ENCODE measurements around the gene TXNIP.
"Not testable (repeated sequence)": the region's sequence is repeated elsewhere in the genome, so short reads cannot be mapped to it uniquely, and the experiment has no call there.

TXNIP gene, protein sequence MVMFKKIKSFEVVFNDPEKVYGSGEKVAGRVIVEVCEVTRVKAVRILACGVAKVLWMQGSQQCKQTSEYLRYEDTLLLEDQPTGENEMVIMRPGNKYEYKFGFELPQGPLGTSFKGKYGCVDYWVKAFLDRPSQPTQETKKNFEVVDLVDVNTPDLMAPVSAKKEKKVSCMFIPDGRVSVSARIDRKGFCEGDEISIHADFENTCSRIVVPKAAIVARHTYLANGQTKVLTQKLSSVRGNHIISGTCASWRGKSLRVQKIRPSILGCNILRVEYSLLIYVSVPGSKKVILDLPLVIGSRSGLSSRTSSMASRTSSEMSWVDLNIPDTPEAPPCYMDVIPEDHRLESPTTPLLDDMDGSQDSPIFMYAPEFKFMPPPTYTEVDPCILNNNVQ

DNA sequence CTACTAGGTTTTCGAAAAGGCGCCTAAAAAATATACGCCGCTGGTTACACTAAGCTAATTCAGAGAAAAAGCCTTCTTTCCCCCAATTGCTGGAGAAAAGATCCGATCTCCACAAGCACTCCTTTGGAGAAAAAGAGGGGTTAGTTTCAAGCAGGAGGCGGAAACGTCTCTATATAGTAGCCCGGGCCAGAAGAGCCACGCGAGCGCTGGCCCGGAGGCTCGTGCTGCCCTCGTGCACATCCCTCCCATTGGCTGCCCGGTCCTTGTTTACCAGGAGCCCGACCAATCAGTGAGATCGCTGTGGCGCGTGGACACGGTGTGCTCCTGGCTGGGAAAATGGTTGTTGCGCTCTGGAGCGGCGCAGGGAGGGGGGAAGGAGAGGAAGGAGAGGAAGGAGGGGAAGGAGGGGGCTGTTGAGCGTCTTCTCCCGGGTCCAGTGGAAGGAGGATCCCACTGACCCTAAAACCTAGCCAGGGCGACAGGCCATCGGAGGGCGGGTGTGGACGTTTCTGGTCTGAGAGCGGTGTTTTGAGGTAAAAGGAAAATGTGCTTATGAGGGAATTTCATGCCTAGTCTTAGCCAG is at the start of gene TXNIP:
Gene TXNIP (minus strand): TSS at position 147 of the 583 bp plus-strand sequence. CDS start 313 bp downstream, outside the sequence.
- DNase-seq = peak; percentile 89

DNA sequence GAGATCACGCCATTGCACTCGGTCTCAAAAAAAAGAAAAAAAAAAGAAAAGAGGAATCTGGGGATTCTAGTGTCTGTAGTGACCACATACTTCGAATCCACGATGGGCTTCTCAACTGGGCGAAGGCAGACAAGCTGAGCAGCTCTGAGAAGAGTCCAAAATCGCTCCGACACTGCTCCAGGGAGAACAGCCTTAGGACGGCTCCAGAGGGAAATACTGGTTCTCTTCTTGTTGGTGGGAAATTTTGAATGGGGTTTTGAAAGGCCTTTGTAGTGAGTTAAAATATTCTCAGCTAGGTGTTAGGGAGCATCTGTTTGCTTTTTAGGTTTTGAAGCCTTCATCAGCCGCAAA is 43.4 kb upstream of the TXNIP start:
- no peak for DNase-seq

DNA sequence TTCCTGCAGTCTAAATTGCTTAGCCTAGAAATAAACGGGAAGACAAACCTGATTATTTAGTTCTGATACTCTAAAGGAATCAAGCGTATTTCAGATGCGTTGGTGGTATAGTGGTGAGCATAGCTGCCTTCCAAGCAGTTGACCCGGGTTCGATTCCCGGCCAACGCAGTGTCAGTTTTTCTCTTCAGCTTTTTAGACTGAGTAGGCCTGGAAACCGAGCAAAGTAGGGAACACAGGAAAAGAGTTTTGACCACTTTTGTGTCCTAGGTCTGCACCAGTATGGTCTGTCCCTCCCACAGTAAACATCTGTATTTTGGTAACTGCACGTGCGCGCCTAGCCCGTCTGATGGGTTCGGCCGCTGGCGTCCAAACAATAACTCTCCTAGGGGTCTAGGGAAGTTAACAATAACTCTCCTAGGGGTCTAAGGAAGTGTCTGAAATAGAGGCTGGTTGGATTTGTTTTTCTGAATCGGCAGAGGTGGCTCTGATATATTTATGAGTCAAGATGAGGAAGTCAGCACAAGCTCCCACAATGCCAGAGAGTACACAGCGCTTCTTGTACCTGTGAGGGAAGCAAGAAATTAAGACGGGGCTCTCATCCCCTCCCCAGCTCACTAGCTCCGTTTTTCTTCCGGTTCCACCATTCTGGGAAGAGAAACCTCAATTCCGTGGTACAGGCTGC is 40.7 kb upstream of the TXNIP start:
- peak; percentile 74 for DNase-seq

DNA sequence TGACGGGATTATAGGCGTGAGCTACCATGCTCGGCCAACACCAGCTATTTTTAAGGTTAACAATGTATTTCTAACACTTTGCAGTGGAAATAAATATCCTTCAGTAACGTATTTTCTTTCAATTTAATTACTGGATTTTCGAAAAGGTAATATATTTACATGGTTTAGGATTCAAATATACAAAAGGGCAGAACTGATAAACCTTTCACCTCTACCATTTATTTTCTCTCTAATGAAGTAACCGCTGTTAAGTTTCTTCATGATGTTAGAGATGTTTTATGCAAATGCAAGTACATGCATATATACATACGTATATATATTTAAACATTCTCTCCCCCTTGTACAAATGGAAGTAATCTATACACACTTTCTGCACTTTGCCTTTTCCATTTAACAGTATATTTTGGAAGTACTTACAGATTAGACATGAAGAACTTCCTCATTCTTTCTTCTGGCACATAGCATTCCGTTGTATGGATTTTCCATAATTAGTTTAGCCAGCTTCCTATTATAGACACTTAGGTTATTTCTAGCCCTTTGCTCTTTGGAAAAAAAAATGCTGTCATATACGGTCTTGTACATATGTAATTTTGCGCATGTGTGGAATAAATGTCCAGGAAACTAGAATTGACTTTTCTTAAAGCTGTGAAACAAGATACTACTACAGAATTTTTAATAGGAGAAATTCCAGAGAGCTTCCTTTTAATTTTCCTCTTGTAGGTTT is 40.0 kb upstream of the TXNIP start:
- DNase-seq = no peak

DNA sequence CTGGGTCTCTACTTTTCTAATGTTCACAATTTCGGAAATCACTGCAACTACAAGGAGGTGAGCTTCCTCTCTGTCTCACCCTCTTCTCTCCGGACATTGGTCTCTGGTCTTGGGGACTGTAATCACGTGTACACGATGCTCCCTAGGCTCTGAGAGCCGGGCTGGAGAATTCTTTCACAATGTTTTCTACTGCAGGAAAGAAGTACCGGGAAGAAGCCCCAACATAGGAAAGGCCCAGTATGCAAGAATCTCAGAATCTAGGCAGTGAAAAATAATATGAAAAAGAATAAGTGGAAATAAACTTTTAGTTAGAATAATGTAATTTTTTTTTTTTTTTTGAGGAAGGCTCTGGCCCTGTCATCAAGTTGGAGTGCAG is 38.7 kb upstream of the TXNIP start:
- no peak for DNase-seq

DNA sequence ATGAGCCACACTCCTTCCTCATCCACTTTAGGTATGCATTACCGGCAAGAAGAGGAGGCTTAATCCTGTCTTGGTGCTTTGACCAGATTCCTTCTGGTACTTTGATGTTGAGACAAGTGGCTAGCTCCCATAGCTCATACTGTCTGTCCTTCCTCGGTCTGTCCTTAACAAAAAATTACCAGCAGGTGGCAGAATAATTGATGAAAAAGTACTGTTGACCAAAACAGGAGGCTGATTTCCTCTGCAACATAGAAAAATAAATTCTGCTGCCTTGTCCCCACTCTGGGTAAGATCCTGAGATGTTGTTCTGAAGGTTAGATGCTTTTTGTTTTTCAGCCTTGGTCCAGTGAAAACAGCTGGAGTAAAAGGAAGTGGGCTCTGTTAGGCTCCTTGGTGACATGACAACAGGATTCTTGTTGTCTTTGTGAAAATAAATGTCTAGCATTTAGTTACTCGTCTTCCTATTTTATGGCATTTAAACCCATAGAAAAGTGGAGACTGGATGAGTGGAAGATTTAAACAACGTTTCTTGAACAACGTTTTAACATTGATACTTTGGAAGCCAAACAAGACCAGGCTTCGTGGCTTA is 36.3 kb upstream of the TXNIP start:
- no peak for DNase-seq

DNA sequence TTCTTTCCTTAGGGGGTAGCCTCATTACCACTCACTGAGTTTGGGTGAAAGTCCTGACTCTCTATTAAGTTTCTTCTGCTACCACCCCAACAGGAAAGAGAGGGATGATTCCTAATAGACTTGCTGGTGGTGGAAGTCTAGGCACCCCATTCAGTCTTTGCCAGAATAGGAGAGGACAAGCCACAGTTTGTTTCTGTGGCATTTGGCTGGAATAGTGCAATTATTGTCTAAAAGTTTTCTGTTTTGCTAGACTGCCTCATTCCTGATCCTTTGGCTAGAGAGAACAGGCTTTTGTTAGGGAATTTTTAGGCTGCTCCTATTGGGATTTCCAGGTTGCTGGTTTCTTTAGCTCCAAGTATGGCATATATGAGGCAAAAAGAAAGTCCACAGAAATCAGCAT is 35.1 kb upstream of the TXNIP start:
- no peak for DNase-seq

DNA sequence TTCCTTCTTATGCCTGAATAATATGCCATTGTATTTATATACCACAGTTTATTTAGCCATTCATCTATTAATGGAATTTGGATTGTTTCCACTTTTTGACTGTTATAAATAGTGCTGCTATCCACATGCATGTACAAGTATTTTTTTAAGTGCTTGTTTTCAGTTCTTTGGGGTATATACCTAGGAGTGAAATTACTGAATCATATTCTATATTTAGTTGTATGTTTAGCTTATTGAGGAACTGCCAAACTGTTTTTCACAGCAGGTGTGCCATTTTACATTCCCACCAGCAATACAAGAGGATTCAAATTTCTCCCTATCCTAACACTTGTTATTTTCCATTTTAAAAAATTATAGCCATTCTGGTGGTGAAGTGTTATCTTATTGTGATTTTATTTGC is 32.7 kb upstream of the TXNIP start:
- no peak for DNase-seq

DNA sequence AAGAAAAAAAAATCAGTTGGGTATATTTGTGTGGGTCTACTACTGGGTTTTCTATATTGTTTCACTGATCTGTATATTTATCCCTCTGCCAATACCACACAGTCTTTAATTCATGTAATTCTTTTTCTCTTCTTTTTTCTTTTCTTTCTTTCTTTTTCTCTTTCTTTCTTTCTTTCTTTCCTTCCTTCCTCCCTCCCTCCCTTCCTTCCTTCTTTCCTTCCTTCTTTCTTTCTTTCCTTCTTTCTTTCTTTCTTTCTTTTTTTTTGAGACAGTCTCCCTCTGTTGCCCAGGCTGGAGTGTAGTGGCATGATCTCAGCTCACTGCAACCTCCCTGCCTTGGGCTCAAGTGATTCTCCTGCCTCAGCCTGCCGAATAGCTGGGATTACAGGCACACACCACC is 30.3 kb upstream of the TXNIP start:
- not testable (repeated sequence) for DNase-seq

DNA sequence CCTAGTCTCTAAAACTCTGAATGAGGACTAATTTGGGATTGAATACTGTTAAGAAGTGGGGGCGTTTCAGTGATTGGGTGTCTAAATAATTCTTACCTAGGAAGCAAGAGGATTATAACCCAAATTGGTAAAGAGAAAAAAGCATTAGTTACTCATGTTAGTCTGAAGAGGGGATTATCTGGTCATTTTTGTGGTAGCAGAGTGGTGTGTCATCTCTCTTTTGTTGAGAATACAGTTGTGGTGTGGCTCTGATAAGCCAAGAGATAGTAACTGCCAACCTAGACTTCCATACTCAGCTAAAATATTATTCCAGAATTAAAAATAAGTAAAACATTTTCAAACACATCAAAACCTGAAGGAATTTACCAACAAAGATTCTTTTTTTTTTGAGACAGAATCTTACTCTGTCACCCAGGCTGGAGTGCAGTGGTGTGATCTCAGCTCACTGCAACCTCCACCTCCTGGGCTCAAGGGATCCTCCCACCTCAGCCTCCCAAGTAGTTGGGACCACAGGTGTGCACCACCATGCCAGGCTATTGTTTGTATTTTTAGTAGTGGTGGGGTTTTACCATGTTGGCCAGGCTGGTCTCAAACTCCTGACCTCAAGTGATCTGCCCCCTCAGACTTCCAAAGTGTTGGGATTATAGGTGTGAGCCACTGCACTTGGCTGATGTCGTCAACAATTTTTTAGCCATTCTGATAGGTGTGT is 29.6 kb upstream of the TXNIP start:
- DNase-seq = not testable (repeated sequence)

DNA sequence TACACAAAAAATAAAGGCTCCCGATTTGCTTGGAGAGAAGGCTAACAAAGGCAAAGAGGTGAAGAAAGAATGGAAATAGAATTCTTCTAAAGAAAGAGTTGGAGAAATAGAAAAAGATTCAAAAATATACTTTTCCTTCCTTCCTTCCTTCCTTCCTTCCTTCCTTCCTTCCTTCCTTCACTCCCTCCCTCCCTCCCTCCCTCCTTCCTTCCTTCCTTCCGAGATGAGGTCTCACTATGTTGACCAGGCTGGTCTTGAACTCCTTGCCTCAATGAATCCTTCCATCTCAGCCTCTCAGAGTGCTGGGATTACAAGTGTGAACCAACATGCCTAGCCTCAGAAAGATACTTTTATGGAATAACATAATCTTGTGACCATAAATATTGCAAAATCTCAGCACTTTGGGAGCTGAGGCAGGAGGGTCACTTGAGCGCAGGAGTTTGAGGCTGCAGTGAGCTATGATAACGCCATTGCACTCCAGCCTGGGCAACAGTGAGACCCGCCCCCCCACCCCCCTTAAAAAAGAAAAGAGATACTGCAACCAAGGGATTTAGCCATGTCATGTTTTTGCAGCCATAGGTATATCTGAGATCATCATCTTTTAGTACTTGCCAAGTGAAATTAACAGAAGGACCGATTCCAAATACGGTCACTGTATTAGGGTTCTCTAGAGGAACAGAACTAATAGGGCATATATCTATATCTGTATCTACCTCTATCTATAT is 26.2 kb upstream of the TXNIP start:
- DNase-seq = no peak

DNA sequence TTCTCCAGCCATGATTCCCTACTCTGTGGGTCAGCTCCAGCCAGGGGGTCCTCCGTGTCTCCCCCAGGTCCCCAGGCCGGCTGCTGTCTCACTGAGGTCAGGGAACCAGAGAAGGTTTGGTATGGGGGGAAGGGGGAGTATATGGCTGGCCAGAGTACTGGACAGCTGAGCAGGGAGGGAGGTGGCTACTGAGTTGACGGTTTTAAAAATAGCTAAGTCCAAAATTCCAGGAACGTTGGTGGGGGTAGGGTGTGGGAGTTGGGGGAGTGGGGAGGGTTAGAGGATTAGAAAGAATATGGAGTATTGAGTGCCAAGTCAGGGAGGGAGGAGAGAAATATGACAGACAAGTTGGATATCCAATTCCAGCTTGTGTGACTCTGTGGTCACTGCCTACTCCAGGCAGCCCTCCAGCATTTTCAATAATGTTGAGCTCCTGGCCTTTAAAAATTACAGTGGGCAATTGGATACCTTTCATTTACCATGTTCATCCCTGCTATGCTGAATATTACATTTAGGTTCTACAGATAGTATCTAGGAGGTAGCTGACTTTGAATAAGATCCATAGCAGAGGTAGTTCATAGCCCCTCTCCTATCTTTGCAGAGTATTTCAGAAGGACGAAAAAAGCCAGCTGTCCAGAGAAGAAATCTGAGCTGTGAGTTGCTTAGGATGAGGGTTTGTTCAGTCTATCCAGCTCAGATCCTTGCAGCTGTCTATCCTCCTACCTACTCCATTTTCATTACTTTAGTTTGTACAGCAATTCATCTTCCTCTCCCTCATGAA is 25.4 kb upstream of the TXNIP start, which contains the start of gene HJV:
Gene HJV (minus strand): TSS at position 114 of the 781 bp plus-strand sequence. CDS start 1,504 bp downstream, outside the sequence.
- DNase-seq = no peak

DNA sequence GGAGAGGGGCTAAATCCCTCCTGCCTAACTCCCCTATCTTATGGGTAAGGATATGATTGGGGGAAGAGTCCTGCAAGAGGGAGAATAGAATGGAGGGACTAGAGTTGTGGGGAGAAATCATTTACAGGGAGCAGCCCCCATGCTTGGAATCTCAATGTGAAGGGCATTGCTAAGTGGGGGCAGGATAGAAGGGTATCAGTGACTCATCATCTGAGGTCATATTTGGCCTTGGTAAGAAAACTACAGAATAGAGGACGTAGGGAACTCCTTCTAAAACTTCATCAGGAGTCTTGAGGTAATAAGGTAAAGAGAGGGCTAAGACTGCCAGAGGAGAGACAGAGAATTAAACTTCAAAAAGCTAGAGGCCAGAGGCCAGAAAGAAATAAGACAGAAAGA is 24.7 kb upstream of the TXNIP start:
- no peak for DNase-seq

DNA sequence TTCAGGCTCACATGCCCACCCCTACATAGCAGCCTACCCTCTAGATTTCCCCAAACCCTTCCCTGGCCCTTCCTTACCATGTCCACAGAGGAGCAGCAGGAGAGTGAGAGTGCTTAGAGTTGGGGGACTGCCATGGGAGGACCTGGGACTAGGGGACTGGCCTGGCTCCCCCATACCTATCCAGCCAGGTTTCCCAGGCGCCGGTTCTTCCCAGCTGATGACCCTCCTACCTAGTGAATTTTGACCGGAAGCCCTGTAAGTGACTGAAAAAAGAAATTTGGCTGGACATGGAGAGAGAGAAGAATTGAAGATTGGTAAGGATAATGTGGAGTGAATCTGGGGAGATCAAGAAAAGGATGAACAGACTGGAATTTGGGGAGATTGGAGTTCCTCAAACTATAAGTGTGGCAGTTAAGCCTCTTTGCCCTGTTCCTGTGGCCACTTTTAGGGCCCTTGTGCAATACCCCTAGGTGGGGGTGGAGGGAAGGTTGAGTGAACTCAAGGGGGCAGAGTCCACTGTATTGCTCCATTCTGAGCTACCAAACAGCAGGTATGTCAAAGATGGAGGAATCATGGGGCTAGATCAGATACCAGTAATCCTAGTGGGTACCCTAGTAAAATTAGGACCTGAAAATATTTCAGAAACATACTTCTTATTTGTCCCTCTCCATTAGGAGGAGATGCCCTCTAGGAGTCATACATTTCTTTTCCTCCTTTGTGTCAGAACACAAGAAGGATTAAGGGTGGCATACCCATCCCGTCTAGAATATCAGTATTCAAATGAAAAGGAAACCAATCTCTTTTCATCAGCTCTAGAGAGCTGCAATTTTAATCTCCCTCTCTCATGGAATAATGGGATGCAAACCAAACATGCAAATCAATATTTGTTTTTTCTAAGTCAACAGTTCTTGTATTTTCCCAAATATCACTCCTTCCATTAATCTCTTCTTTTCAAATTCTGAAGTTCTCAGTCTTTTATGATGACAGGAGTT is 24.0 kb upstream of the TXNIP start:
- no peak for DNase-seq

DNA sequence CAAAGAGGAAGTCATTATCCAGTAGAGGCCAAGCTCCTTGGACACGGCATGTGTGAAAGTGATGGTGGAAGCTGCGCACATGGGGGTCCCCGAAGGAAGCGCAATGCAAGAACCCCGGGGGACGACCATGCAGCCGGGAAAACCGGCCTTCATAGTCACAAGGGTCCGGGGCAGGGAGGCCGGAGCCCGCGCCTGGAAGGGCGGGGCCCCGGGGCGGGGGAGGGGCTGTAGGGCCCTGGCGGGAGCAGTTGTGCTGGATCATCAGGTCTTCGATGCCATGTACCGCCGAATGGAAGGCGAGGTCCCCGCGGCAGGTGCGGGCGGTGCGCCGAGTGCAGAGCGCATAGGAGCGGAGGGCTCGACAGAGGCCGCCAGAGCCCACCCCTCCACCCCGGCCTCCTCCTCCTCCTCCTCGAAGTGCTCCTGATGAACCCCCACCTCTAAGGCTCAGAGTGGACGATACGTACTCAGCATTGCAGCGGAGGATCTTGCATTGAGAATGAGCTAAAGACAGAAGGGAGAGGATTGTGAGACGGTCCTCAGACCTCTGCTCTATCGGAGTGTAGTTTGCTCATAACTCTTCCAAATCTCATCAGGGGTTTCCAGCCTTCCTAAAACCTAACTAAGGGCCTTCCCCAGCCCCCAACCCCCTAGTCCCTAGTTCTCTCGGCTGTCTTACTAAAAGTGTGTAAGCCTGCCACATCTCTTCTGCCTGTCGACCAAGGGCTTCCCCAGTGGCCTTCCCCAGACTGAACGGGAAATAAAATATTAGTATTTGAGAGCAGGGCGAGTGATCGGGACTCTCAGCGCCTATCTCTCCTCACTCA is 23.1 kb upstream of the TXNIP start:
- no peak for DNase-seq

DNA sequence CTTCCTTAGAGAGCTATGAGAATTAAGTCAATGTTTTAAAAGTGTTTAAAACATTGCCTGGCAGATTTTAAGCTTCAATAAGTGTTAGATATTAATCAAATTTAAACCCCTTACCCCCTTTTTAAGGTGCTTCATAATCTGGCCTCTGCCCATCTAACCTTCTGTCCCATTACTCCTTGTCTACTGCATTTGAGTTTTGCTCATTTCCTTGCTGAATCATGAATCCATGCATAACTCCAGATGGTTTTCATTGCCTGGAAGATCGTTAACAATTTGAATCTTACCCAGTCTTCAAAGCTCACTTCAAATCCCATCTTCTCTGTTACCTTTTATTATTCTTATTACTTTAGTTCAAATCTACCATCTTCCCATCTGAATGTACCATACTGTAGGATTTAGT is 20.5 kb upstream of the TXNIP start:
- no peak for DNase-seq

DNA sequence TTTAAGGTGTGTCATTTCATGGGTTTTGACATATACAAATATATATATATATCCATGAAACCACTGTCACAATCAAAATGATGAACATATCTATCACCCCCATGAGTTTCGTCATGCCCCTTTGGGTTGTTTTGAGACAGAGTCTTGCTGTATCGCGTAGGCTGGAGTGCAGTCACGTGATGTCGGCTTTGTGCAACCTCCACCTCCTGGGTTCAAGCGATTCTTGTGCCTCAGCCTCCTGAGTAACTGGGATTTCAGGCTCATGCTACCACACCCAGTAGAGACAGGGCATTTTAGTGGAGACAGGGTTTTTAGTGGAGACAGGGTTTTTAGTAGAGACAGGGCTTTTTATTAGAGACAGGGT is 17.2 kb upstream of the TXNIP start:
- no peak for DNase-seq

DNA sequence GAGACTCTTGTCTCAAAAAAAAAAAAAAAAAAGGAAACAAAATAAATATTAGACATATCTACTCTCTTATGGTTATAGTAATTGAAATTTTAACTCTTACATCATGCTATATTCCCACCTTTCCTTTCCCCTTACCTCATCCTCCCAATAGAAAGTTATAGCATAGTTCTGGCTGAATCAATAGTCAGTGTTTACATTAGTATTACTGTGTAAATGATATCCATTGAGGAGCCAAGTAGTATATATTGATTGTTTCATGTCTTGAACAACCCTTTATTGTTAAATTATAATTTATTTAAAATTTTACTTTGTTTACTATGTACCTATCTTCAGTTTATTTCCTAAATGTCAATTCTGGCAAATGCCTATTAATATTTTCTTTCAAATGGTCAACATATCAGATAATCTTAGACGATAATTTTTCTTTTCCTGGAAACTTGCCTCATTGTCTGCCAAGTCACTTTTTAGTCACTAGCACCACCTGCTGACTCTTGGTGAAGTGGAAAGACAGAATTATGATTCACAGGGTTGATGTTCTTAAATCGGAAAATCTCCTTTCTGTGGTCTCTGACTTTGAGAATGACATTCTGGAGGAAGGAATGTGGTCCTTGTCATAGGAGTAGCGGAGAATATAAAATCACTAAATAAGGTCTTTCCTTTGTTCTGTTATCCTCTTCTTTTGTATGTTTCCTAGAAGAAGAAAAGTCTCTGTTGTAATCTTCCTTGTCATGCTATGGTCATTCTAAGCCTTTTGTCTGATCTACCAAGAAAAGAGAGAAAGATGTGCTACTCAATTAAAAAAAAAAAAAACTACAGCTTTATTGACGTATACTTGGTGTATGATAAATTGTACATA is 16.6 kb upstream of the TXNIP start:
- no peak for DNase-seq
